ENCODE measurements around the gene HOXD3.

Gene HOXD3

DNA sequence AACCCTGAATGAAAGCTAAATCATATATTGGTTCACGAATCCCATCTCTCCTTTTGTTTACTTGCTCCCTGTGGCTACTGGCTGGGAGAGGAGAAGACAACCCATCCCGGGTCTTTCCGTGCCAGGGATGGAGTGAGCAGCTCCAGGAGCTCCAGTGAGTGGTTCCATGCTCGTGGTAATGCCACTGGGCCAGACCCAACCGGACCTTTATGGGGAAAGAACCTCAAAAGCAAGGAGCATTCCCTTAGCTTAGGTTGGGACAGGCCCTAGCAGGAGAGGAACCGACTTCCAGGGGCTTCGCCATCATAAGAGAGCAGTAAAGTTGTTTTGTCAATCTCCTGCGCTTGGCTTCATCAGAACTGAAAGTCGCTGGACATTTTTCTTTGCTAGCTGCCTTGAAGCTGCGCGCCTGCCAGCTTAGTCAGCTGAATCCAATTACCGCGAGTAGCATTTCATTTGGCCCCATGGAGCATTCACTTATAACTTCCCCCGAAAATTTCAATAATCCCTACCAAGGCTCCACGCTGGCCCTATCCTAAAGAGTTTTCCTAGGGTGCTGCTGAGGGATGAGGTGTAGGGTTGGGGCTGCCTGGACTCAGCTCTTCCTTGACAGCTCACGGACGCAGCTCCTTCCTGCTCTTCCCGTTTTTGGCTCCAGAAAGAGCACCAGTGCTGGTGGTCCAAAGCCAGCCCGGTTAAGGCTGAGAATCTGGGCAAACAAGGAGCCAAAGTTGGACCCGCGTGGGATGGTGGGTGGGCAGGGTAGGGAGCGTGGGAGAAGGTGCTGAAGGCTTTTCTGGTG lies 4.9 kb downstream of the HOXD3 start:
- no peak for DNase-seq

DNA sequence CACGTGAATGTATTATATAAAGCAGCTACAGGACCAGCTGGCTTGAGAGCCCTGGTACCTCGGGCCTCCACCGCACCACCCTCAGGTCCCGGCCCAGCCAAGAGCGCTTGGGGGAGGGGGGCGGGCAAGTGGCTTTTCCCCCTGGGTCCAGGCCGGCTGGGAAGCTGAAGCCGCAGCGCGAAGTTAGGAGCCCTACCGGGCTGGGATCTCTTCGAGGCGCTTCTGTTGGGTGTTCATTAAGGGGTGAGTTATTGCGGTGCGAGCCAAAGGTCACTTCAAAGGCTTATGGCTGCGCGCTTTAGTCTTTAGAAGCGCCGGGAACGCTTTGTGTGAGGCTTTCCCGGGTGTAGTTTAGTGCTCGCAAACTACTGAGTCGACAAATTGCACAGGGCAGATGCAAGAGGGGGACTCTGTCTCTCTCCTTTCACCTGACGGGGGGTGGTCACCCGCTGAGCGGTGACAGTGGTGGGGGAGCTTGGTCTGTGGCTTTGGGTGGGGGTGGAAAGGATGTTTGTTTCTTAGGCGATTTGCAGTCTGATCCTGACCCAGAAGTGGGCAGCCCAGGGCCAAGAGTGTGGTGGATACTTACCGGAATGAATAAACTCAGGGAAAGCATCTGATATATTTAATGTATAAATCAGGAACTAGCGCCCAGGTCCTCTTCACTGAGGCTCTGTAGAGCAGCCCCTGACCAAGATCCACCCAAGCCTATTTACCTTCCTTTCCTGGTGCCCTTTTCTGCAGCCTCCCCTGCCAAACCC lies 6.0 kb downstream of the HOXD3 start:
- no peak for DNase-seq

DNA sequence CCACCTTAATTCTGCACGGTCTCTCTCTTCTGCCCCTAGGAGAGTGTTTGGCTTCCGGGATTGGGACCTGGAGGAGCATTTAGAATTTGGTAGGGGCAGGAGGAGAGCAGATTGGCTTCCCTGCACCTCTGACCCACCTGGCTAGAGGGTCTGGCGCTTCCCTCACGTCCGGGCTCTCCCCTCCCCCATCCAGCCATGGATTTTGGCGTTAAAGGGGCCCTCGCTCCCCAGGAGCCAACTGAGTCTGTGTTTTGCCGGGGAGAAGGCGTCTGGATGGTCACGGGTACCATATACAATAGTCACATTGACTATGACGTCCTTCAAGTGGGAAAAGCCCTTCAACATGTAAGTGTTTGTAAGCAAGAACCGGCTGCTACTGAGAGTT lies 6.6 kb downstream of the HOXD3 start:
- no peak for DNase-seq

DNA sequence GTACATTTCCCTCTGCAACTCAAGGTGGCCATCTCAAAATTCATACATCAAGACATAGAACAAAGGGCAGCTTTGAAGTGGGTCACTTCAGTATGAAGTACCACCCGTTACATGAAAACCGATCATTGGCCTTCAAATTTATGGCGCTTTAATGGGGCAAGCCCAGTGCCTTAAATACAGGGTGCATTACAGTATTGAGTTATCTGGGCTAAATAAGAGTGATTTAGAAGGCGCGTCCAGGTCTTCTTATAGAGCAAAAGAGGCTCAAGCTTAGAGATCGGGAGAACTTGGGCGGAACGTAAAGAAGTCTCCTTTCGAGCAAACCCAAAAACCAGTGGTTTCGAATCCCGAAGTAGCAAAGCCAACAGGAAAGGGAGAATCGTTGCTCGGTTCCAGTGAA lies 7.1 kb downstream of the HOXD3 start:
- DNase-seq: no peak

DNA sequence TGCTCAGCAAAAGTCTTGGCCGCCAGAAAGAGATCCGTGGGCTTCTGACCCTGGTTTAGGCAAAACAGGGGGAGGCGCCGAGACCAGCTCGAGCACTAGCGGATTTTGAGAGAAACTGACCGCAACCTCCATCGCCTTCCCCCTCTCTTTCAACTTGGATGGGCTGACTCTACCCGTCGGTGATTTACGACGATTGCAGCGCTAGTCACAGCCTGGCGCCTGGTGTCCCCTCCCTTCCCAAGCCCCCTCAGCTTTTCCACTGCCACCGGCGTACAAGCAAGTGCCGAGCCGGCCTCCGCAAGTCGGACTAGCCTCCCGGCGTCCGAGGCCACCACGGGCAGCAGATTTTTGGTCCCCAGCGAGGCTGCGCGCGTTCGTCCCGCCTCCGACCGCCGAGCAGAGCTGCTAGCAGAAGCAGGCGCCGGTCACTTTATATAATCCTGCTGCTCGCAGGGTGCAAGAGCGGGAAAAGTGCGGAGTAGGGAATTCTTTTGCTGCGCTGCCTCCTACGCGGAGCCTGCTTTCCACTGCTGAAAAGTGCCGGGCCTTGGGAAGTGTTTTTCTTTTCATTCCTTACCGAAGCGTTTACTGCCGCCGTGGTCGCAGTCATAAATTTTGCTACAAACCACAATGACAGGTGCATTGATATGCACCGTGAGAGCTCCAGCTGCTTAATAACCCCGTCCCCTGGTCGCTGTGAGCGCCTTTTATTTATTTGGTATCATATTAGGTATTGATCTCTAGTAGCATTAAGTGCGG lies 7.7 kb downstream of the HOXD3 start:
- no peak for DNase-seq

DNA sequence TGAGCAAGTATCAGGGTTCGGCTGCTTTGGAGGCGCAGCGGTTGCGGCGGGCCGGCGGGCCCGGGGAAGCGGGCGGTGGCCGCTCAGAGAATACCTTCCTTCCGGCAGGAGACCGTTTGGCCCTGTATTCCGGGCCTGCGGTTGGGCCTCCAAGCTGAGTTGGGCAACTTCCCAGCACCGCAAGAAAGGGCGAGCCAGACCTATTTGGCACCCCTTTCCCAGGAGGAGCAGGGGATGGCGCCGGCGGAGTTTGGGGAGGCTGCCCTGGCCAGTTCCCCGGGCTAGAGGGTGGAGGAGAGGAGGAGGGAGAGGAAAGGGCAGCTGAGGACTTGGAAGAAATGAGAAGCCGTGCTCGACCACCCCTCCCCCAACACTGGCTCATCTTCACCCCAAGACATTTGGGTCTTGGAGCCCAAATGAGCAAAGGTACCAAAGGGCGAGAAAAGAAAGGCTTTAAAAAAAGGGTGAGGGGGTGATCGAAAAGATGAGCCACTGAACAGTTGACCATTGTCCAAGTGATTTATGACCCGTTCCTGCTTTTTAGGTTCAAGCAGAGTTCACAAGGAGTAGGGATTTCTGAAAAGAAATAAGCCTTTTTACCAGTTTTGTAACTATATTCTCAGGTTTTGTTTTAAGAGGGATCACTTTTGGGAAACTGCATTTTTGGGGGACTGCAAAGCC lies 8.4 kb downstream of the HOXD3 start:
- DNase-seq: no peak

DNA sequence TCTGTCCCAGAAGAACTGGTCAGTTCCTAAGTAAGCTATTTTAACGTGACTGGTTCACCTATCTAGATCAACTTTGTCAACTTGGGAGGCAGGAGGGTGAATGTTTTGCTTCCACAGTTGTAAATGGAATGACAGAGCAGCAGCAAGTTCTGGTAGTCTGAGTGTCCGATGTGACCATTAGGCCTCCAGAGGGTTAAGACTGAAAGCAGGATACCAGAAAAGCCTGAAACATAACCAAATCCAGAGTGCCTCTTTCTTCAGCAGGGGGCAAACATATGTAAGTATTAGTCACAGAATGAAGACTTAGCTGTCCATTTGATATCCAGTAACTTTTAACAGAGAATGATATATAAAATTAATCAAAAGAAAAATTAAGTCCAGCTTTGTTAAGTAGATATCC lies 9.2 kb downstream of the HOXD3 start:
- no peak for DNase-seq

DNA sequence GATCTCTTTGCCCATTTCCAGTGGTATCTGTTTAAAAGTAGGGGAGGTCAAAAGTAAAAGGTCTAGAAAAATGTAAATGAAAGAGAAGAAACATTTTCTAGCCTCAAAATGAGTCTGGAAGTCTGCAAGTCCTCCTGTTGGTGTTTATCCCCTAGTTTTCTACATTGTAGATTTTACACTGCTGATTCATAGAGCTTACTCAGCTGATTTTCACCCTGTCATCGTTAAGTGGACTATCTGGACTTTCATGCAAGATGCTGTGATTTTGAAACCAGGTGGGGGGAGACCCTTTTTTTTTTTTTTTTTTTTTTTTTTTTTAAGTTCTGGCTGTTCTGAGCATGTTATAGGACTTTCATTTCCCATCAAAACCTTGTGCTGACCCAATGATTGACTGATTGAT lies 10.3 kb downstream of the HOXD3 start:
- DNase-seq: no peak

DNA sequence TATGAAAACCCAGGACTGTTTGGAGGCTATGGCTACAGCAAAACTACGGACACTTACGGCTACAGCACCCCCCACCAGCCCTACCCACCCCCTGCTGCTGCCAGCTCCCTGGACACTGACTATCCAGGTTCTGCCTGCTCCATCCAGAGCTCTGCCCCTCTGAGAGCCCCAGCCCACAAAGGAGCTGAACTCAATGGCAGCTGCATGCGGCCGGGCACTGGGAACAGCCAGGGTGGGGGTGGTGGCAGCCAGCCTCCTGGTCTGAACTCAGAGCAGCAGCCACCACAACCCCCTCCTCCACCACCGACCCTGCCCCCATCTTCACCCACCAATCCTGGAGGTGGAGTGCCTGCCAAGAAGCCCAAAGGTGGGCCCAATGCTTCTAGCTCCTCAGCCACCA lies 12.1 kb downstream of the HOXD3 start:
- DNase-seq: no peak

DNA sequence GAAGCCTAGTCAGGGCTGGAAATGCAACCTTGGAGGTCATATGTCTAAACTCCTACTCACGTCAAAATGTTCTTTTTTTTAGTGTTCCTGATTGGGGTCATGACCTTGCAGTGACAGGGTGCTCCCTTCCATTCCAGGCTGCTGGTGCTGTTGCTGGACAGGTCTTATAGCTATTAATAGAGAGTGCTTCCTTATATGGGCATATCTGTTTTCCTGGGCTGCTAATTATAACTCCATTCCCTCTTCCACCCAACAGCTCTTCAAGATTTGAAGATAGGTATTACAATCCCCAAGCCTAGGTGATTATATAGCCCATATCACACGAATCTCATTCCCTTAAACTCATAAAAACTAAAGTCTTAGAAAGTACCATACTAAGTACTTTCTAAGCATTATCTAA lies 12.6 kb downstream of the HOXD3 start:
- DNase-seq: no peak

DNA sequence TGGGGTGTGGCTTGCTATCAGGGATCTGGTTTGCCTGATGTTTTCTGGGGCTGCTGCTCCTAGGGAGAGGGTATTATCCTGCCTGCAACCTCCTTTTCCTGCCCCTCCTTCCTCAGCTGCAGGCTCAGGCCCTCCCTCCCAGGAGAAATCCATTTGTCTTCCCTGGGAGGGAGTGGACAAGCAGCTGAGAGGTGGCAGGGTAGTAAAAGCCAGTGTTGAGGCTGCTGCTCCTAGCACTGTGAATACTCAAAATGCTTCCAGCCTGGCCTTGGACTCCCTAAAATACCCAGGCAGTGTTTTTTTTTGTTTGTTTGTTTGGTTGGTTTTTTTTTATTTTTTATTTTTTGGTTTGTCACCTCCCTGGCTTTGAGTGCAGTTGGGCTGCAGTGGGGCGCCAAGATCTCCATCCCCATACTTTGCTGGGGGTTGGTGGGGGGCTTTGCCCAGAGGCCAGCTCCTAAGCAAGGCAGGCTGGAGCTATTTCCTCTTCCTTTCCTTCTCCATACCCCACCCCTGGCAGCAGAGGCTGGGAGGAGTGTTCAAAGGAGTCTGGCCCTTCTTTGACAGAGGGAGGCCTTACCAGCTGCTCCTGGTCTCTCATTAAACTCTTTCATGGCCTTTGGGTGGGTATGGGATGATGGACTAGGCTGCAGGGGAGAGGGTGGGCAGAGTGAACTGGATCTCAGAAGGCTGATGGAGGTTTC lies 13.6 kb downstream of the HOXD3 start:
- DNase-seq: no peak

DNA sequence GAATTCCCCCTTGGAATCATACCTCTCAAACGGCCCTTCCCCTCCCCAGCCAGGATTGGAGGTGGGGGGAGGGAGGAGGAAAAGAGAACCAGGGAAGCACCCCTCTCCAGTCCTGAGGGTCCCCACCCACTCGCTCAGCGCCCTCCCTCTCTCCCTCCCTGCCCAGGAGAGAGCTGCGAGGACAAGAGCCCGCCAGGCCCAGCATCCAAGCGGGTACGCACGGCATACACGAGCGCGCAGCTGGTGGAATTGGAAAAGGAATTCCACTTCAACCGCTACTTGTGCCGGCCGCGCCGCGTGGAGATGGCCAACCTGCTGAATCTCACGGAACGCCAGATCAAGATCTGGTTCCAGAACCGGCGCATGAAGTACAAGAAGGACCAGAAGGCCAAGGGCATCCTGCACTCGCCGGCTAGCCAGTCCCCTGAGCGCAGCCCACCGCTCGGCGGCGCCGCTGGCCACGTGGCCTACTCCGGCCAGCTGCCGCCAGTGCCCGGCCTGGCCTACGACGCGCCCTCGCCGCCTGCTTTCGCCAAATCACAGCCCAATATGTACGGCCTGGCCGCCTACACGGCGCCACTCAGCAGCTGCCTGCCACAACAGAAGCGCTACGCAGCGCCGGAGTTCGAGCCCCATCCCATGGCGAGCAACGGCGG lies 14.4 kb downstream of the HOXD3 start:
- peak in 11 of 51 donors; percentile 5 to 50 (median 23) for DNase-seq

DNA sequence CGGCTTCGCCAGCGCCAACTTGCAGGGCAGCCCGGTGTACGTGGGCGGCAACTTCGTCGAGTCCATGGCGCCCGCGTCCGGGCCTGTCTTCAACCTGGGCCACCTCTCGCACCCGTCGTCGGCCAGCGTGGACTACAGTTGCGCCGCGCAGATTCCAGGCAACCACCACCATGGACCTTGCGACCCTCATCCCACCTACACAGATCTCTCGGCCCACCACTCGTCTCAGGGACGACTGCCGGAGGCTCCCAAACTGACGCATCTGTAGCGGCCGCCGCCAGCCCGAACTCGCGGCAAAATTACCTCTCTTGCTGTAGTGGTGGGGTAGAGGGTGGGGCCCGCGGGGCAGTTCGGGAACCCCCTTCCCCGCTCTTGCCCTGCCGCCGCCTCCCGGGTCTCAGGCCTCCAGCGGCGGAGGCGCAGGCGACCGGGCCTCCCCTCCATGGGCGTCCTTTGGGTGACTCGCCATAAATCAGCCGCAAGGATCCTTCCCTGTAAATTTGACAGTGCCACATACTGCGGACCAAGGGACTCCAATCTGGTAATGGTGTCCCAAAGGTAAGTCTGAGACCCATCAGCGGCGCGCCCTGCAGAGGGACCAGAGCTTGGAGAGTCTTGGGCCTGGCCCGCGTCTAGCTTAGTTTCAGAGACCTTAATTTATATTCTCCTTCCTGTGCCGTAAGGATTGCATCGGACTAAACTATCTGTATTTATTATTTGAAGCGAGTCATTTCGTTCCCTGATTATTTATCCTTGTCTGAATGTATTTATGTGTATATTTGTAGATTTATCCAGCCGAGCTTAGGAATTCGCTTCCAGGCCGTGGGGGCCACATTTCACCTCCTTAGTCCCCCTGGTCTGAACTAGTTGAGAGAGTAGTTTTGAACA lies 15.1 kb downstream of the HOXD3 start:
- DNase-seq: no peak

DNA sequence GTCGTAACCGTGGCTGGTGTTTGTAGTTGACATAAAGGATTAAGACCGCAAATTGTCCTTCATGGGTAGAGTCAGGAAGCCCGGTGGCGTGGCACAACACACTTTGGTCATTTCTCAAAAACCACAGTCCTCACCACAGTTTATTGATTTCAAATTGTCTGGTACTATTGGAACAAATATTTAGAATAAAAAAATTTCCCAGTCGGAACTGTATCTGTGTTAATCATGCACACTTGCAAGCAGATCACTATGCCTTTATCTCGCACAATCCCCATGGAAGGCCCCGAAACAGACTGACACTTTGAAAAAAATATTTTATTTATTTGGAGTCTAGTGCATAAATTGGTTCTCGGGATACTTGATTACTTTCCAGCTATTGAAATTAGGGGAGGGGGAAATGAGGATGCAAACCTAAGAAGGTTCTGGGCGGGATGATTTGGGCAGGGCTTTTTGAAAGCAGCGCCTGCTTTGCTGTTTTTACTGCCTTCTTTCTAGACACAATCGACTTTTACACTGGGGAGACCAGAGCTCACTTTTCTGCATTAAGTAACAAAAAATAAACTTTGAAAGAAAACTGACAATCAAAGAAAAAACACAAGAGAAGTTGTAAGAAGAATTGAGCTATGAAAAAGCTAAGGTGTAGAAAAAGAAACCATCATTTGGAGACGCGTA lies 15.9 kb downstream of the HOXD3 start:
- DNase-seq: no peak

DNA sequence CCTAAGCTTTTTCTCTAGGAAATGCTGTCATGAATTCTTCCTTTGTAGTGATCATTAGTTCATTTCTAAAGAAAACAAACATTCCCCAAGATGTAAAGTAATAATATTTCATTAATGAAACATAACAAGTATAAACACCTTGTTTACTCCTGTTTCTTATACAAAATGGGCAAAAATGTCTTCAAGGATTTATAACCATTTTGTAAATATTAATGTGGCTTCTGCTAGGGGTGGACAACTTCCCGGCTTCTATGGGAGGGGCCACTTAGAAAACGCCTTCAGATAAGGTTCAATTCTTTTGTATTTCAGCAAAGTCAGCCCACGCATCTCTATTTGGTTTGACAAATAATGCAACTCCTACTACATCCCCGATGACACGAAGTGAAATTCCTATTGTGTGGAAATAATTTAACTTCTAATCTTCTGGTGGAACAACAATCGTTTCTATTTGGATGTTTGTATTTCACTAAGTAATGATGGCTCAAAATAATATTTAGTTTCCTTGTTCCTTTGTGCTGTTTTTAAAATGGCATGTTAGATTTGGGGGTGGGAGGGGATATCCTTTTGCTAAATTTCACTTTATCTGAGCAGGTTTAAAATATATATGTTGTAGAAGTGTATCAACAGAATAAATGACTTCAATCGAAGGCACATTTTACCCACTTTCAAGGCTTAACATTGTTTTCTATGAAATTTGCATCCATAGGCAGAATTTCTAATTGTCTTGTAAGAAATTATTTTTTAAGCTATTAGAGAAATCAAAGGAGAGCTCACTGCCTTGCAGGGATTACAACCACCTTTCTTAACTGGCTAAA lies 16.7 kb downstream of the HOXD3 start:
- no peak for DNase-seq

DNA sequence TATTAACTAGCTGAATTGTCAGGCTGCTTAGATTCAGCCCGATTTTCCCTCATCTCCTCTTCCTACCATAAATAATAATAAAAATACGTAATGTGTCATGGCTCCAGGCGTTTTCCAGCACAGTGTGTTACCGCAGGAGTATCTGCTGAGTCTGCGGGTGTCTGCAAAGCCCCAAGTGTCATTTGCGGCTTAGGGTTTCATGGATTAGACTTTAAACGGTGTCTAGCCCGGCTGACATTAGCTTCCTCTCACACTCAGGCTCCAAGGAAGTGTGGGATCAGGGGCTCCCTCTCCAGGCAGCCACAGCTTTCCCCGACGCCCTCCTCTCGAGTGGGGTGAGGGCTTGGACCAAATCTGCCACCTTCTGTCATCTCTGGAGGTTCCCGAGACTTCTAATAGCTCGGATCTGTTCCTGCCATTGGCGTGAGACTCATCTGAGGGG lies 17.3 kb downstream of the HOXD3 start:
- DNase-seq: peak in 5 of 51 donors; percentile 17 to 52 (median 21)

DNA sequence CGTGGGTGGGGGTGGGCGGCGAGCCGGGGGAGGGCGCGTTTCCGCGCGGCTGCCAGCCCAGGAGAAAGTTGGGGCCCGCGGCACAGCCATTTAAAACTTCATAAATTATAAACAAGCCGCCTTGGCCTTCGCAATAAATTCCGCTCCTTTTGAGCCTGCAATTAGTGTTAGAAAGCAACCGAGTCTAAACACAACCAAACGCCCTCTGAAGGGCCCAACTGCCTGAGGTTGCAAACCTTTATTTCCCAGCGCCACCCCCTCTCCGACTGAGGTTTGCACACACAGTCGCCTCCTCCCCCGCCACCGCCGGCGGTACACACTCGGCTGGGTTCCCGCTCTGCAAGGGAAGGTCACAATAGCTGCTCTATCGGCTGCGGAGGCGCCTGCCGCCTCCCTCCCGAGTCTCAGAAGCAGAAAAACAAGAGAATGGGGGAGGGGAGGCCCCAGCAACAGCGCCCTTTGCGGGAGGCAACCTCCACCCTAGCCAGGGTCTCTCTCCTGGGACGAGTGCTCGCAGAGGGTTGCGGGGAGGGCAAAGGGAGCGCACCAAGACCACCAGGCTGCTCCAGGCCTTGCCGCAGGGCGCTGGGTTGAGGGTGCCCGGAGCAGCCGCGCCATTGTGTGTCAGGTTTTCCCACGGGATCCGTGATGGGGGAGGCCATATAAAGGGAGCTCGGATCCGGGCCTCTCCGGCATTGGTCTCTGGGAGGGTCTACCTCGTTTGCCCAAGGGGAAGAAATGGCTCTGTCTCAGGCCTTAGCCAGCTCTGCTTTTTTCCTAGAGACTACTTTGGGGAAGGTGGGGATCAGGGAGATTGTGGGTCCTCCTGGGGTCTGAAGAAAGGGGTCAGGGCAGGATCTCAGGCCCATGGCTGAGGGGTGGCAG lies 18.0 kb downstream of the HOXD3 start:
- peak in 42 of 51 donors; percentile 6 to 79 (median 46) for DNase-seq

Measured in hypothalamus (tissue), 51 donors.